GM18511 (cell line): Measurements from ENCODE around the gene AGA.

Source experiments
- ATAC-seq: cut with Tn5 transposase; IDR thresholded peaks from one replicate; pipeline ENCODE4 v1.9.1; 2021; ENCODE audit warnings: mild to moderate bottlenecking, moderate library complexity; ENCODE audit not compliant: unreplicated experiment

AGA gene

DNA sequence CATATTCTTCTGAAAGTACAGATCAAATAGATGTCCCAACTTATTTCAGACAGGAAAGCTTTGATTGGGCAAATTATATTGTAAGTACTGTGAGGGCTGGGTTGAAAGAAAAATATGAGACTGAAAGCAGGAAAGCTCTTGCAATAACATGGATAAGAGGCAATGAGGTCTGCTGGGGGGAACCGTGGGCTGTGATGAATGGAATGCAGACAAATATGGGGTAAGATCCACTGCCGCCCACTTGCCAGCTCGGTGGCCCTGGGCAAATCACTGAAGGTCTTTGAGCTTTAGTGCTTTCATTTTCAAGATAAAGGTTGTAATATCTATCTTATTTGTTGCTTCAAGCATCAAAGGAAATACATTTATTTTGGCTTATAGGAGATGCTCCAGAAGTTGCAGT is 51.0 kb downstream of the AGA start:
- ATAC-seq: no peak

DNA sequence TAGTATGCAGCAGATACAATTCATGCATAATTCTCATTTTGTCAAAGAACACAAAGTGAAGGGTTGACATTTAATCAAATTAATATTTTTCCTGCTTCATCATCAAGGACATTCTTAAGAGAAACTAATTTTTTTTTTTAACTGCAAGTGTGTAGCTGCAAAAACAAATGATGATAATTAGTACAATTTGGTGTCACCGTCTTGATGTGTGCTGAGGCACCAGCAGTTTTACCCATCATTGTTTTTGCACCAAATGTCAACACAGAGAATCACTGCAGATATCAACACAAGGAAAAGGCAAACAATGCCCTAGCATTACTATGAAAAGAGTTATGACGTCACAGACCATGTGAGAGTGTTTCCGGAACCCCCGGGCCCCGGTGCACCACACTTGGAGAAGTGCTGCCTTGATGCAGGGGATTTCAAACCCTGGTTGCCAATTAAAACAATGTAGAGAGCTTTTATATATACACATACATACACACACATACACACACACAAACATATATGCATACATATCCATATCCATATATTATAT is 55.9 kb downstream of the AGA start:
- ATAC-seq: no peak

DNA sequence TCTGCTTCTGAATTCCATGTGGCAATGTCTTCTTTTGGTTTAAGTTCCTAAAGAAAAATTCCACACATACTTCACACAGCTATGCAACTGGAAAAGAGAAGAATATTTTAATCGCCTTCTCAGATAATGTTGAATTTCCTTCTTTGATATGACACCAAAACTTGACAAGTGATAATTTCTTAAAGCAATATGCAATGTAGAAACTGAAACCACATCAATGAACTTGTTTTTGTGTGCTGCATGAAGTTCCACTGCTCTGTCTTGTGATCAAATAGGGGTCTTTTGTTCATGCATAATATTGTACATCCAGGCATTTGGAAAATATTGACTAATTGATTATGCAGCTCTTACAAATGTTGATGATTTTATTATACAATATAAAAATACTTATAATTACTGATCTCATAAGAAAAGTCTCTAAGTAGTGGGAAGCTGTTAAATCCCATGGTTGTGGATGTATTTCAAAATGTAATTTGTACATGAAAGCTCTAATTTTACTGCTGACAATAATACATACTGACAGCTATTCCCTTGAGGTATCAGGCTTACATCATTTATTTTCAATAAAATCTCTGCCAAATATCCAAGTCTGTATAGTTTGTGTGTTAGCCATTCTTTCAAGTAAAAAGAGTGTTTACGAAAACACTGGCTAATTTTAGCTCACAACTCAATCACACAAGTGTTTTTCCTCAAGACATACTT is 56.5 kb downstream of the AGA start:
- ATAC-seq: no peak

DNA sequence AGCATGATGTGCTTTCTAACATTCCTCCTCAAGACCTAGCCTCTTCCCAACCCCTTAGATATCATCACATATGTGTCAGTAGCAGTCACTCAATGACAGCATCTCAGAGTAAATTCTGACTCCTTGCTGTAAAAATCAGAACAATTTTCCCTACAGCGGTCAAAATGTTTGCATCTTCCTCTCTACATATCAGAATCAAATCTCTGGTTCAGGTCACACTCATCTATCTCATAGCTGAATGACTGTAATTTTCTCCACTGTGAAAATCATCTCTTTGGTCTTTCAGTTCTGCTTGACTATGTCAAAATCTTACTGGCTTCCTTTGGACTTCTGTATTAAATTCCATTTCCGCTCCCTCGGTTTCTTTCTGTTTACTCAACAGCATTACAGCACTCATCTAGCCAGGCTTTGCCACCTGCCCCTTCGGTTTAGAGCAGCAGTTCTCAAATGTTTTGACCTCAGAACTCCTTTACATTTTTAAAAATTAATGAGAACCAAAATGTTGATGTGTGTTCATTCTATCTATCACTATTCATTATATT is 57.3 kb downstream of the AGA start:
- ATAC-seq: no peak

DNA sequence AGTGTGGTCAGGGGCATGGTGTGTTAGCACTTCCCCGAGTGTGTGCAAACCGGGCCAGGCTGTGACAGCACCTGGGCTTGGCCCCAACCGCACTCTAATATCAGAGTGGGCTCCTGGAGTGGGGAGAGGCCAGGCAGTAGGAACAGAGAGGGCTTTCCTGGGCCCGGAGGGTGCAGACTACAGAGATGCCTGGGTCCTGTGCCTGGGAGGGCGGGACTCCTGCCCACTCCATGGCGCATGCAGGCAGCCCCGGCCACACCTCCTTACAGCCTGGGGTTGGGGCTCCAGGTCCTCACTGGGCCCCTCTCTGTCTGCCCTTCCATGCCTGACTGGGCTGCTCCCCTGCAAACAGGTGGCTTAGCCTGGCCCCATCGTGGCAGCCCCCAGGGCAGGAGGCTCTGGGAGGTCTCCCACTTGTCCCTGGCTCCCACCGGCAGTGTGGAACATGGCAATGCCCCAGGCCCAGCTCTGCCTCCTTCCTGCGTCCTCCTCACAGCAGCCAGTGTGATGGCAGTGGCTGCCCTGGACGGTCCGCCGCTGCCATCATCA is 60.4 kb downstream of the AGA start:
- no peak for ATAC-seq
